K562 (cell line): ENCODE measurements around the gene MRPL55. TPM values are rescaled to one million over a fixed set of nuclear protein-coding genes. Genes with fewer than 3 reads are reported as not detected.

ENCODE experiments used
- ATAC-seq: fragments of 200-7000 bp; cut with Tn5 transposase; 3 replicates; pipeline ENCODE4 v1.9.1; 2020; ENCODE audit warnings: moderate library complexity
- BruUV-seq: library from RNA; stranded (reverse); fragments of 400-500 nt; replicated peaks from 2 replicates; lab custom pipeline; 2021; lab: Mats Ljungman, UMichigan
- CTCF ChIA-PET: fragments of 300-600 bp; formaldehyde crosslinking; extraction: SDS; loops from one replicate; lab custom pipeline; 2021; ENCODE audit warnings: low intra/inter-chr PET ratio; lab: Yijun Ruan, JAX
- POLR2A ChIA-PET: fragments of 300-600, 350-650 bp; sonication (Branson Sonifier 250); formaldehyde crosslinking; extraction: SDS; loops from one replicate; lab custom pipeline; 2021; ENCODE audit warnings: antibody characterized with exemption, inconsistent platforms; lab: Yijun Ruan, JAX
- DNase-seq, 4 experiments: peaks; one replicate each; pipeline versions ENCODE4 v3.0.0 to v3.0.0-alpha.2; 2011 to 2018; ENCODE audit warnings: low spot score in 3 of 4, mixed read lengths in 3 of 4; ENCODE audit errors: extremely low read depth in 1 of 4
- FAIRE-seq: peaks from 2 replicates; lab custom pipeline; 2011; peaks lifted over from hg19 to GRCh38; lab: Jason Lieb, UNC
- H2AFZ ChIP-seq: 2 replicates; pipeline ENCODE4 v1.6.0; 2011; ENCODE audit warnings: low read depth, low read length, control low read depth, inconsistent platforms
- H3K27ac ChIP-seq: fragments of 200-600 bp; 3 replicates; pipeline ENCODE4 v1.8.0; 2011; ENCODE audit warnings: low read depth, mild to moderate bottlenecking, control low read depth, inconsistent platforms, low read length, moderate library complexity, mixed read lengths; ENCODE audit errors: extremely low read depth
- H3K27me3 ChIP-seq, 2 experiments: fragments of 300-600 bp in 1 of 2; 2 replicates in 1 of 2; 3 replicates in 1 of 2; pipeline versions ENCODE4 v1.6.0 to v1.8.0; 2011; ENCODE audit warnings: inconsistent platforms in 2 of 2, low read length in 2 of 2, mild to moderate bottlenecking in 1 of 2, mixed read lengths in 1 of 2, moderate library complexity in 1 of 2; ENCODE audit not compliant: control insufficient read depth in 2 of 2, insufficient read depth in 2 of 2
- H3K36me3 ChIP-seq: fragments of 300-600 bp; 3 replicates; pipeline ENCODE4 v1.8.0; 2011; ENCODE audit warnings: mild to moderate bottlenecking, low read length, inconsistent platforms; ENCODE audit not compliant: control insufficient read depth, insufficient read depth
- H3K4me1 ChIP-seq, 2 experiments: fragments of 200-600 bp in 1 of 2; replicated peaks in 1 of 2; 2 replicates in 1 of 2; 3 replicates in 1 of 2; pipeline versions ENCODE4 v1.5.1 to v1.8.0; 2011; ENCODE audit warnings: inconsistent platforms in 2 of 2, low read length in 2 of 2, mild to moderate bottlenecking in 1 of 2, mixed read lengths in 1 of 2, moderate library complexity in 1 of 2; ENCODE audit not compliant: control insufficient read depth in 2 of 2, insufficient read depth in 2 of 2
- H3K4me2 ChIP-seq: 2 replicates; pipeline ENCODE4 v1.6.1; 2011; ENCODE audit warnings: low read length, control low read depth, inconsistent platforms, mixed read lengths; ENCODE audit not compliant: insufficient read depth
- H3K4me3 ChIP-seq: fragments of 200-600 bp; sonication (generic), shearing (Covaris generic); 2 replicates; pipeline ENCODE4 v1.5.1; 2016; ENCODE audit warnings: control low read depth, inconsistent platforms
- H3K79me2 ChIP-seq: fragments of 200-600 bp; 3 replicates; pipeline ENCODE4 v1.8.0; 2011; ENCODE audit warnings: low read length, inconsistent platforms; ENCODE audit not compliant: control insufficient read depth, insufficient read depth
- H3K9ac ChIP-seq, 2 experiments: 2 replicates each; pipeline versions ENCODE4 v1.6.0 to v1.6.1; 2011; ENCODE audit warnings: low read depth in 2 of 2, low read length in 2 of 2, control low read depth in 1 of 2, inconsistent platforms in 1 of 2, mild to moderate bottlenecking in 1 of 2, mixed read lengths in 1 of 2; ENCODE audit not compliant: insufficient read depth in 1 of 2
- H3K9me1 ChIP-seq: one replicate; pipeline ENCODE4 v1.6.0; 2011; ENCODE audit warnings: inconsistent platforms, mild to moderate bottlenecking, low read length, moderate library complexity; ENCODE audit not compliant: control insufficient read depth, insufficient read depth
- H3K9me3 ChIP-seq: replicated peaks from 2 replicates; pipeline ENCODE4 v1.5.1; 2011; ENCODE audit warnings: low read depth, low read length, inconsistent platforms; ENCODE audit not compliant: control insufficient read depth, insufficient read depth
- H4K20me1 ChIP-seq: replicated peaks from 2 replicates; pipeline ENCODE4 v1.6.1; 2011; ENCODE audit warnings: low read length, inconsistent platforms, mixed read lengths; ENCODE audit not compliant: control insufficient read depth, insufficient read depth
- ADNP ChIP-seq: fragments of 200-800 bp; sonication (Bioruptor generic); IDR thresholded peaks from 2 replicates; pipeline ENCODE4 v1.6.1; 2016; ENCODE audit warnings: missing genetic modification characterization, missing compliant biosample characterization
- BCOR ChIP-seq: fragments of 450-650 bp; IDR thresholded peaks from 2 replicates; pipeline ENCODE4 v1.6.1; 2016
- CBX1 ChIP-seq: sonication (generic); IDR thresholded peaks from 2 replicates; pipeline ENCODE4 v1.6.1; 2016; ENCODE audit warnings: antibody characterized with exemption, low read depth, mild to moderate bottlenecking
- CBX3 ChIP-seq, 2 experiments: IDR thresholded peaks; 1 replicate in 1 of 2; 2 replicates in 1 of 2; pipeline ENCODE4 v1.6.1; 2012; ENCODE audit warnings: inconsistent platforms in 2 of 2, low read length in 2 of 2, borderline replicate concordance in 1 of 2, control low read depth in 1 of 2
- ETS1 ChIP-seq: conservative IDR thresholded peaks from 2 replicates; pipeline ENCODE4 v1.6.1; 2011; ENCODE audit warnings: low read depth, mild to moderate bottlenecking, low read length; ENCODE audit not compliant: control insufficient read depth
- HCFC1 ChIP-seq: IDR thresholded peaks from 2 replicates; pipeline ENCODE4 v1.6.1; 2012; ENCODE audit warnings: low read depth, low read length, improper control_type of control experiment
- HDAC1 ChIP-seq, 2 experiments: fragments of 450-650 bp; IDR thresholded peaks; 2 replicates each; pipeline ENCODE4 v1.6.1; 2016 to 2017; ENCODE audit warnings: inconsistent platforms in 1 of 2, mild to moderate bottlenecking in 1 of 2, moderate library complexity in 1 of 2
- HDAC2 ChIP-seq: fragments of 450-650 bp; IDR thresholded peaks from 2 replicates; pipeline ENCODE4 v1.6.1; 2016; ENCODE audit warnings: mild to moderate bottlenecking
- HDGF ChIP-seq: fragments of 450-650 bp; IDR thresholded peaks from 2 replicates; pipeline ENCODE4 v1.6.1; 2016
- HES1 ChIP-seq: fragments of 450-650 bp; IDR thresholded peaks from 2 replicates; pipeline ENCODE4 v1.6.1; 2016; ENCODE audit warnings: low read depth, mild to moderate bottlenecking, moderate library complexity
- KDM1A ChIP-seq, 2 experiments: fragments of 450-650 bp; IDR thresholded peaks; 2 replicates each; pipeline ENCODE4 v1.6.1; 2016; ENCODE audit warnings: mild to moderate bottlenecking in 2 of 2
- MCM7 ChIP-seq, 2 experiments: fragments of 450-650 bp; IDR thresholded peaks; 2 replicates each; pipeline ENCODE4 v1.6.1; 2016 to 2018
- PML ChIP-seq: IDR thresholded peaks from 2 replicates; pipeline ENCODE4 v1.6.1; 2012; ENCODE audit warnings: low read length, inconsistent platforms
- PTBP1 ChIP-seq: fragments of 200-400 bp; formaldehyde crosslinking; IDR thresholded peaks from 2 replicates; pipeline ENCODE4 v1.6.1; 2017; ENCODE audit warnings: low read depth, low read length
- RBFOX2 ChIP-seq: fragments of 200-400 bp; formaldehyde crosslinking; IDR thresholded peaks from 2 replicates; pipeline ENCODE4 v1.6.1; 2017; ENCODE audit warnings: low read depth, mild to moderate bottlenecking, low read length, moderate library complexity
- RBM25 ChIP-seq: fragments of 200-400 bp; formaldehyde crosslinking; IDR thresholded peaks from 2 replicates; pipeline ENCODE4 v1.6.1; 2018; ENCODE audit warnings: low read length, low read depth, moderate library complexity; ENCODE audit not compliant: severe bottlenecking
- SMARCA5 ChIP-seq: fragments of 450-650 bp; IDR thresholded peaks from 2 replicates; pipeline ENCODE4 v1.6.1; 2016
- ZBTB7A ChIP-seq: IDR thresholded peaks from 2 replicates; pipeline ENCODE4 v1.6.1; 2011; ENCODE audit warnings: low read depth, mild to moderate bottlenecking, low read length, moderate library complexity, borderline replicate concordance; ENCODE audit not compliant: control insufficient read depth
- ZFP36 ChIP-seq: fragments of 150-350 bp; IDR thresholded peaks from 2 replicates; pipeline ENCODE4 v1.6.1; 2018; ENCODE audit warnings: low read length, low read depth; ENCODE audit not compliant: partially characterized antibody
- WGBS: fragments of 100-300 bp; shearing (Covaris generic); methylation state at CpG from one replicate; pipeline ENCODE4 v1.1.6; 2016; ENCODE audit warnings: low coverage, mixed read lengths; ENCODE audit not compliant: insufficient coverage; ENCODE audit errors: missing lambda C conversion rate; 5-methylcytosine and 5-hydroxymethylcytosine counted together
- in situ Hi-C: fragments of 300-500 bp; cut with MboI; formaldehyde crosslinking; loops from 4 replicates; pipeline ENCODE4 v1.15.0; 2018; ENCODE audit warnings: inconsistent platforms, mixed read lengths
- intact Hi-C: fragments of 100-400 bp; cut with micrococcal nuclease; formaldehyde crosslinking; loops from 2 replicates; pipeline ENCODE4 v1.14.2; 2022
- polyA plus RNA-seq, 8 experiments: library from polyadenylated mRNA; depleted of rRNA in 4 of 8; stranded (reverse) in 5 of 8; unstranded in 3 of 8; fragments of >200 nt; fragmentation: Nextera tagmentation in 2 of 8; fragmentation: Illumina TruSeq in 1 of 8; extraction: Ambion mirVana in 2 of 8; extraction: Trizol in 1 of 8; gene quantifications; 2 replicates each; pipeline versions ENCODE4 v1.2.1 to v1.2.3, GENCODE V29; 2011 to 2014; ENCODE audit warnings: inconsistent platforms in 1 of 8, missing spikeins in 1 of 8
- total RNA-seq, 7 experiments: library from RNA; depleted of rRNA in 6 of 7; stranded (reverse); fragments of >200 nt in 6 of 7; fragmentation: Illumina TruSeq in 2 of 7; extraction: Trizol in 2 of 7; gene quantifications; 2 replicates each; pipeline versions ENCODE4 v1.2.1 to v1.2.3, GENCODE V29; 2011 to 2021; ENCODE audit warnings: low replicate concordance in 1 of 7

Gene MRPL55
- total and polyA plus RNA-seq, 9 of the 15 experiments (the other 6 are each of a cell fraction or from before 2014, with no cell fraction given): 34.9 to 228 (median 81.0) TPM

- in situ Hi-C loops: no loop called here
- BruUV-seq: no TSS peak
- ATAC-seq (no peak), FAIRE-seq (no peak), DNase-seq (no peak)
- intact Hi-C loops: loop anchor here (5.0 kb wide), 1 partner anchor 317 kb away; no protein-coding TSS in a partner anchor
- no peak overlapping the region for H2AFZ ChIP-seq
- H4K20me1 ChIP-seq: peaks cover 50% of the 10 kb centered on the region
- WGBS: 84% methylated on average over 7 of the region's 7 CpGs
- peaks cover 42% of the 10 kb centered on the region for H3K79me2 ChIP-seq
- POLR2A ChIA-PET: interaction anchor here (0.6 kb wide), 1 partner anchor 31 kb away, joined by 3 read pairs; no protein-coding TSS in a partner anchor
- H3K36me3 ChIP-seq: peaks cover 15% of the 10 kb centered on the region
- peaks cover 8% of the 10 kb centered on the region for H3K9me1 ChIP-seq
- no peaks in the 10 kb centered on the region for H3K9me3 ChIP-seq
- H3K27ac ChIP-seq: no peak overlapping the region
- H3K9ac ChIP-seq: peak overlapping the region in 1 of 2 experiments; percentile 2; a peak in 1 of 4 replicates
- no peak overlapping the region for H3K4me3 ChIP-seq
- peaks cover 0 to 11% of the 10 kb centered on the region in 2 experiments; a peak in 3 of 5 replicates for H3K27me3 ChIP-seq
- H3K4me1 ChIP-seq: peaks cover 12 to 51% of the 10 kb centered on the region in 2 experiments; a peak in 4 of 5 replicates
- no peak overlapping the region for H3K4me2 ChIP-seq
- CTCF ChIA-PET: no interaction called here
- TF ChIP-seq ETS1 (no peak), HES1 (no peak), ADNP (peak; percentile 73), PTBP1 (peak; percentile 84; the same call in 1 of the 2 replicates), PML (no peak), HDAC1 (IDR thresholded peaks at IDR 0.05) (peak in 1 of 2 experiments; percentile 38; a peak in 1 of 4 replicates), CBX1 (peak; percentile 75; the same call in 1 of the 2 replicates), HCFC1 (no peak), HDGF (peak; percentile 79; the same call in 1 of the 2 replicates), SMARCA5 (peak; percentile 97), BCOR (peak; percentile 99), ZFP36 (peak; percentile 74), MCM7 (IDR thresholded peaks at IDR 0.05) (no peak), KDM1A (IDR thresholded peaks at IDR 0.05) (peak; percentile 89 to 94), RBM25 (peak; percentile 94), HDAC2 (peak; percentile 86; the same call in 1 of the 2 replicates), CBX3 (IDR thresholded peaks at IDR 0.05; ENCODE audit: borderline replicate concordance in 1 of 2, low read length in 2 of 2) (peak in 1 of 2 experiments; percentile 63; a peak in 1 of 3 replicates), RBFOX2 (0 out of 2 replicates have a peak, but pooled peaks have one; percentile 19), ZBTB7A (peak; percentile 12; the same call in 1 of the 2 replicates)
Observed at GRCh38 chr1:228079601-228080263, 29.4 kb downstream of the MRPL55 start.
